ENCODE measurements around the gene EPB42.

- TF ChIP-seq, protein P1, sequence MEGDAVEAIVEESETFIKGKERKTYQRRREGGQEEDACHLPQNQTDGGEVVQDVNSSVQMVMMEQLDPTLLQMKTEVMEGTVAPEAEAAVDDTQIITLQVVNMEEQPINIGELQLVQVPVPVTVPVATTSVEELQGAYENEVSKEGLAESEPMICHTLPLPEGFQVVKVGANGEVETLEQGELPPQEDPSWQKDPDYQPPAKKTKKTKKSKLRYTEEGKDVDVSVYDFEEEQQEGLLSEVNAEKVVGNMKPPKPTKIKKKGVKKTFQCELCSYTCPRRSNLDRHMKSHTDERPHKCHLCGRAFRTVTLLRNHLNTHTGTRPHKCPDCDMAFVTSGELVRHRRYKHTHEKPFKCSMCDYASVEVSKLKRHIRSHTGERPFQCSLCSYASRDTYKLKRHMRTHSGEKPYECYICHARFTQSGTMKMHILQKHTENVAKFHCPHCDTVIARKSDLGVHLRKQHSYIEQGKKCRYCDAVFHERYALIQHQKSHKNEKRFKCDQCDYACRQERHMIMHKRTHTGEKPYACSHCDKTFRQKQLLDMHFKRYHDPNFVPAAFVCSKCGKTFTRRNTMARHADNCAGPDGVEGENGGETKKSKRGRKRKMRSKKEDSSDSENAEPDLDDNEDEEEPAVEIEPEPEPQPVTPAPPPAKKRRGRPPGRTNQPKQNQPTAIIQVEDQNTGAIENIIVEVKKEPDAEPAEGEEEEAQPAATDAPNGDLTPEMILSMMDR (IDR thresholded peaks at IDR 0.05; ENCODE audit: low read depth, low read length): no peak
- no peak for TF ChIP-seq POLR2A (IDR thresholded peaks at IDR 0.05; ENCODE audit: extremely low read depth, insufficient read length)
- TF ChIP-seq MAX (IDR thresholded peaks at IDR 0.05; ENCODE audit: low read depth, low read length): no peak
Observed at GRCh38 chr15:43242616-43243015, 21.8 kb upstream of the EPB42 start.
